SW480 (cell line): ENCODE data around the gene FCRL5.
"Not testable (repeated sequence)": the region's sequence is repeated elsewhere in the genome, so short reads cannot be mapped to it uniquely, and the experiment has no call there.

ENCODE experiments used
- DNase-seq: peaks from one replicate; pipeline ENCODE4 v3.0.0-alpha.2; 2016; ENCODE audit warnings: low spot score

The FCRL5 gene

GRCh38 chr1:157551694-157552693 lies at the start of gene FCRL5:
TSS of gene FCRL5 (minus strand) at chr1:157552515. CDS start at chr1:157552362, 153 bp downstream.
- no peak for DNase-seq

- no peak for DNase-seq
These were observed 47.9 kb upstream of the FCRL5 start for GRCh38 chr1:157600236-157600635.

- no peak for DNase-seq
These were observed 45.8 kb upstream of the FCRL5 start, which contains the start of gene FCRL4 for GRCh38 chr1:157597959-157598667. TSS of gene FCRL4 (minus strand) at chr1:157598085. CDS start at chr1:157597944, 141 bp downstream.

- DNase-seq, result no peak
These were observed 44.1 kb upstream of the FCRL5 start for GRCh38 chr1:157596384-157596783.

GRCh38 chr1:157595356-157595755 lies 43.0 kb upstream of the FCRL5 start:
- DNase-seq, result peak; percentile 14

GRCh38 chr1:157585984-157586383 lies 33.7 kb upstream of the FCRL5 start:
- no peak for DNase-seq

GRCh38 chr1:157584503-157584902 lies 32.2 kb upstream of the FCRL5 start:
- DNase-seq, result no peak

- DNase-seq, result no peak
These were observed 28.5 kb upstream of the FCRL5 start for GRCh38 chr1:157580828-157581210.

- DNase-seq, result peak; percentile 53
These were observed 28.0 kb upstream of the FCRL5 start for GRCh38 chr1:157580179-157580827.

GRCh38 chr1:157577420-157577819 lies 25.1 kb upstream of the FCRL5 start:
- DNase-seq, result no peak

- no peak for DNase-seq
These were observed 23.4 kb upstream of the FCRL5 start for GRCh38 chr1:157575744-157576143.

GRCh38 chr1:157574836-157575235 lies 22.5 kb upstream of the FCRL5 start:
- DNase-seq, result no peak

GRCh38 chr1:157566484-157567300 lies 14.4 kb upstream of the FCRL5 start:
- no peak for DNase-seq

- DNase-seq, result no peak
These were observed 10.2 kb upstream of the FCRL5 start for GRCh38 chr1:157562515-157562914.

GRCh38 chr1:157558119-157558518 lies 5.8 kb upstream of the FCRL5 start:
- DNase-seq, result no peak

- DNase-seq, result not testable (repeated sequence)
These were observed 4.2 kb downstream of the FCRL5 start for GRCh38 chr1:157548081-157548480.

GRCh38 chr1:157542676-157543075 lies 9.6 kb downstream of the FCRL5 start:
- DNase-seq, result no peak

- DNase-seq, result no peak
These were observed 11.5 kb downstream of the FCRL5 start for GRCh38 chr1:157540852-157541251.

- no peak for DNase-seq
These were observed 12.1 kb downstream of the FCRL5 start for GRCh38 chr1:157540160-157540748.

- DNase-seq, result no peak
These were observed 12.7 kb downstream of the FCRL5 start for GRCh38 chr1:157539568-157539967.

GRCh38 chr1:157532569-157532968 lies 19.7 kb downstream of the FCRL5 start:
- DNase-seq, result no peak
